NCI-H2196 (cell line): Measurements from ENCODE around the gene GOLGA7B.

Source experiments
- DNase-seq: peaks from one replicate; lab custom pipeline; 2025; ENCODE audit not compliant: unreplicated experiment; lab: John Stamatoyannopoulos, UW

GOLGA7B gene

DNA sequence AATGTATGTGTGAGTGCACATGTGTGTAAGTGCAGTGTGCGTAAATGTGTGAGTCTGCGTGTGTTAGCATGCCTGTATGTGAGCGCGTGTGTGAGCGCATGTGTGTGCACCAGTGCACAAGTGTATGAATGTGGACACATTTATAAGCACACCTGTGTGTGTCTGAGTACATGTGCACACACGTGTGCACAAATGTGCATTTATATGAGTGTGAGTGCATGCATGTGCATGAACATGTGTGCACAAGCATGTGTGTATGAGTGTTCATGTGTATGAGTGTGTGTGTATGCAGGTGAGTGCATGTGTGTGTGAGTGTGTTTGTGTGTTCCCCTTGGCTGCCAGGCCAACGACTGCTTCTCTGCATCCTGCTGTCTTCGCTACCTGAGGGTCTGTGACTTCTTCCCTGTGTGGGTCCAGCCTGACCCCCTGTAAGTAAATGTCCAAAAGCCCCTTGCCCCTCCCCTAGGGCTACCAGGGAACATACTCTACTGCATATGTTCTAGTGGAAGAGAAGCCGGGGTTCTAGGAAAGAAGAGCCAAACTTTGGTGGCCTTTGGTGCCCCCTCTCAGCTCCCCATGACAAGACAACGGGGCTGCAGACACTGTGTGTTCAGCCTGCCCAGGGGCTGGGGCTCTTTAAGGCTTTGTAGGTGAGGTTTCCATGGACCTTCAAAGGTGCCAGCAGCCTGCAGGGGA, 17.0 kb downstream of the GOLGA7B start:
- no peak for DNase-seq

DNA sequence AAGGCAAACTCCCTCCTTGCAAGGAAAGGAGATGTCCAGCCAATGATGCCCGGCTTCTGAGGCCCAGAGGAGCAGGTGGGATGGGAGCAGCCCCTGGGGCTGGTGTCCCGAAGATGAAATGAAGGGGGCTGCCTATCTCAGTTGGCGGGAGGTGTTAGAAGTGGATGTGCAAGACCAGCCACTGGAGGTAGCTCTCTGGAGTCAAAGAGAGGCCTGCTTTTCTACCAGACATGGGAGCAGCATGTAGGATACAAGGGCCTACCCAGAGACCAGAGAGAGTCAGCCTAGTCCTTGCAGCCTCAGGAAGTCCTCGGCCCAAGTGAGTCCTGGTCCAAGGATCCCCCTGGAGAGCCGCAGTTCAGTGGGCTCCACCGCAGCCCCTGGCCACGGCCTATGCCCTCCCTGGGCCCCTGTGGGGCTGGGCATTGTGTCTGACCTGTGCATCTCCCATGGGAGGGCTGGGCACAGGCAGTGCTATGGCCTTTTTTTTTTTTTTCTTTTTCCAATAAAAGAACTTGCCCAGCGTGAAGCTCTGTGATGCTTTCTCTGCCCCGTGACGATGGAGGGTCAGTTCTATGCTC, 17.7 kb downstream of the GOLGA7B start:
- no peak for DNase-seq

DNA sequence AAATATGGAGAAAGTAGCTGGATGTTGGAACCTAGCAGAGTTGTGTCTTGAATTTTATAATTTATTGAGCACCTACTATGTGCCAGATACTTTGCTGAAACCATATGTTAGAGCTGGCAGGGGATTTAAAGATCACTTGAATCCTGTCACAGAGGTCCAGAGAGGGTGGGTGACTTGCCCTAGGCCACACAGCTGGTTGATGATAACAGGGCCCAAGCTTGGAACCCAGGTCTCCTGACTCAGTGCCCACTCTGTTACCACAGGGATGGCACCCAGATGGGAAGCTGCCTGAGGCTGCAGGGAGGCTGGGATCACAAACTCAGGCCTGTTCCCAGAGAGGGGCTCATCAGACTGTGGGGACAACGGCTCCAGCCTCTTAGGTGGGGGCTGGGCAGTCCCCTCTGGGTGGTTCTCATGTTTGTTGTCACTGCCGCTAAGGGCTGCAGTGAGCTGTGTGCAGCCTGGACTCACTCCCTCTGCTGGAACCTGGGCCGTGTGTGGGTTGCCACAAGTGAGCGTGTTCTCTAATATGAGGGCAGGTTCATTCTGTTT, 18.6 kb downstream of the GOLGA7B start:
- DNase-seq: no peak

DNA sequence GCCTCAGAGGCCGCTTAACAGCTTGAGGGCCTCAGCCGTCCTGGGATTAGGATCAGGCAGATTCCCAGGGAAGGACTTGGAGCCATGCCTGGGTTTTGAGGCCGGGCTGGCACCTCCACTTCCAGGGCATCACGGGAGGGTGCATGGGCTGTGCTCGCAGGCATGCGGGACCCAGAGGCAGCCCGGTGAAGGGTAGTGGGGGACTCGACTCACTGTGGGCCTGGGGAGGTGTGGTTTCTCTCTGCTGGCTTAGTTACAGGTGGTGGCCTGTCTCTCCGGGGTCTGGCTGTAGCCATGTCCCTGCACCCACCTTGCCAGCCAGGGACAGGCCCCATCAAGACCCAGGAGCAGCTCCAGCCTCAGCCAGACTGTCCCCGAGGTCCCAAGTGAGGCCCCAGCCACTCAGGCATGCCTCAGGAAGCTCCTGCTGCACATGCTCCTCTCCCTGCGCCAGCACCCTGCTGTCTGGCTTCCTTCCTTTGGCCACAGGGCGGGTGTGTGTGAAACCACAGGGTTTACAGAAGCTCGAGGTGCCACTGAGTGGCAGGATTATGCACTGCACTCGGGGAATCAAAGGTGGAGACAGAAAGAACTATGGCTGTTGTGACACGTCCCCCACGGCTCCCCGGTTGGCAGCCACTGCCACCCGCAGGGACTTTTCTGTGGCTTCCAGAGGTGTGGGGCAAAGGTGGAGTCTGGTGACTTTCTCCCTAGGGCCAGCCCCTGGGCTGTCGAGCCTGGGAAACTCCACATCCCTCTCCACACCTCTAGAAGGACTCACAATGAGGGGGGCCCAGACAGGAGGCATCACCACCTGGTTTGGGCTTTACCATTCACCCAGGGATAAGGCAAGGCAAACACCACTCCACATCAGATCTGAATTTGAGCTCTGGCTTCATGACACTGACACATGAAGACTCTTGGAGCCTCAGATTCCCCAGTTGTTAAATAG, 19.7 kb downstream of the GOLGA7B start:
- DNase-seq: peak; percentile 71

DNA sequence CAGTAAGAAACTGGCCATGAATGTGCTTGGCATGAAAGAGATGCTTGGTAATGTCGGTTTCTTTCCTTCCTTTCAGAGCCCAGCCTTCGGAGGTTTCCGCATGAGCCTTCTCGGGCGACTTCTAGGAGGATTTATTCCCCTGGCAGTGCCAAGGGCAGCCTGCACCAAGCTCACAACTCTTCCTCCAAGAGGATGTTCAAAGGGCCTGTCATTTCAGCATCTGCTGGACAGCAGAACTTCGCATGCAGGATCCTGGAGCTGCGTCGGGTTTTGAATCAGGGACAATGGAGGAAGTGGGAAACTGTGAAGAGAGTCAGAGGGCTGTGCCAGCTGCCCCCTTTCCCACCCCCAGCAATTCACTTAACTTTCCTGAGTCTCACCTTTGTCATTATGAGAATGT, 21.3 kb downstream of the GOLGA7B start:
- DNase-seq: no peak

DNA sequence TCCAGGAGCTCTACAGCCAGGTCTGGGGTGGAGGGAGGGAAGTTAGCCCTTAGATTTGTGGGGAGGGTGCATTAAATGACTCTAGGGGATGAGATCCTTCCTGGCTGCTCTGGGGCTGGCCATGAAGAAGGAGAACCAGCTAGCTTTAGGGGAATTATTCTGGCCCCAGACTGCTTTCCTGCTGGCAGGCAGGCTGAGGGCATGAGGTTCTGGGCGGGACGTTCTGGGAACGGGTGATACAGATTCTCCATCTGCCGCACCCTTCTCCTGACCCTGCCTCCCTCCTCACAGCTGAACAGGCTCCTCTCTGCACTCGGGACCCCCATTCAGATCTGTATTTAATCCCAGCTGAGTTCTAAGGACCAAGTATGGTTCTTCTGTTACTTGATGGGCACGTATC, 23.9 kb downstream of the GOLGA7B start:
- DNase-seq: no peak

DNA sequence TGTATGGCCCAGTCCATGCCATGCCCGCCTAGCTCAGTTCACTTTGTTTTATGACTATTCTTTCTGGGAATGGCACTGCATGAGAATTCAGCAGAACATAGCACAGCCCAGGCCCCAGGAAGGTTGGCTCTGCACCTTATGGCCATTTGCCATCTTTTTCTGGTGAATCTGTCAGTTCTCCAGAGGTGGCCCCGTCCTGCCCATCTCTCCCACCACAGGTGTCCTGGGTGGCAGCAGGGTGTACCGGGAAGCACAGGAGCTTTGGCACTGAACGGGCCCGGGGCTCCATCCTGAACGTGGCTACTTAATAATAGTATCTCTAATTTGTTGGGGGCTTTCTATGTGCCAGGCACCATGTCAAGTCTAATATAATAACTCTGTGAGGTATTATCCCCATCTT, 24.7 kb downstream of the GOLGA7B start:
- DNase-seq: no peak

DNA sequence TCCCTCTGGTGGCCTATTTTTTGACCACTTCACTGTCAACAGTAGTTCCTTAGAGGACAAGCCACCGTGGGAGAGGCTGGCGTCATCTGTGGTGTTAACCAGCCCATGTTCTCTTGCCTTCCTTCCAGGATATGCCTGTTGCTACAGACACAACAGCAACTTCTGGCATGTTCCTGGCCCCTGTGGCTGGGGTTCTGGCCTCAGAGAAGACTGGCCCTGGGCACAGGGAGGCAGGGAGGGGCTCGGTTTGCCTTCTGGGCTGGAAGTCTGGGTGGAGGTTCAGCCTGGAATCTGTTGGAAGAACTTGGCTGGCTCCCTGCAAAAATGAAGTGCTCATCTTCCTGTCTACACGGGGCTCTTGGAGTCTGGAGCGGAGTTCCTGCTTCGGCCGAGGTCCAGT, 25.7 kb downstream of the GOLGA7B start:
- DNase-seq: no peak

DNA sequence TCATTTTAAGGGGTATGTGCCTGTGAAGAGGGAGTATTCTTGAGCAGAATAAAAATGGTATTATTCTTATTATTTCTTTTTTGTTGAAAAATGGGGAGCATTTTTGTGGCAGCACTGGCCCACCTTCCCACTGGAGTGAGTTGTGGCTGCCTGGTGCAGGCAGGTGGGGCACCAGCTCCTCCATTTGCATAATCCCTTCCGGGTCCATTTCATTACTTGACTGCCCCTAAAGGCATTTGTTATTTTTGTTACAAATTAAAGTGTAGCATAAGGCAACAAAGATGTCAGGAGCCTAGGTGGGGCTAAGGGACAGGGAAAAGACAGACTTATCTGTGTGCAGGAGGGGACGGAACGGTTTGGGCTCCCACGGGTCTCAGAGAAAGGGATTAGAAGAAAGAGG, 26.8 kb downstream of the GOLGA7B start:
- DNase-seq: no peak

DNA sequence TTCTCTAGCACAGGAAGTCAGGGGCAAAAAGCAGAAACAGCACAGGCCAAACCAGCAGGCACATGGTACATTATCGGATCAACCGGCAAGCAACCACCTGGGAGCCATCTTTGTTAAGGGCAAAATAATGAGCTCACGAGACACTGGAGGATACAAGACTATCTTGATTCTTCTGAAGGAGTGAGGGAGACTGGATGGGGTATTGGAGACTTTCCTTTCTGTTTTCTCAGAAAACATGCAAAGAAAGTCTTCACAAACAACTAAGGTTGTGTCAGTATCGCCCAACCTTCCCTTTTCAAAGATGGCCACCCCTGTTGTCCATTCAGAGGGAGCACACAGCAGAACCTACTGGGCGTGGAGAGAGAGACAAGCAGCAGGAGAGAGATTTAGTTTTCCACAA, 29.6 kb downstream of the GOLGA7B start:
- no peak for DNase-seq

DNA sequence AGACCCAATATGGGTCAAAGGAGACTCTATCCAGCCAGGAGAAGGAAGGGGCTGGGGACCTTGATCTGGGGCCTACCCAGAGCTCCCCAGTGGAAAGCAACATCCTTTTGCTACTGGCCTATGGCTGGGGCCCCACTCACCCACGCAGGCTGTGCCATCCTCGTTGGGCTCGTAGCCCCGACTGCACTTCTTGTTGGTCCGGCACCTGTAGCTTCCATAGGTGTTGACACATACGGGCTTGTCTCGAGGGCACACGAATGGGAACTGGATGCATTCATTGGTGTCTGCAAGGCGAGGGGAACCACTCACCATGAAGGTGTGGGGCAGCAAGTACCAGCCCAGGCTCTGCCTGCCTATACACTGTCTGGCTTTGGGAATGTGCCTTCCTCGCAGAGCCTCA, 30.5 kb downstream of the GOLGA7B start:
- DNase-seq: no peak

DNA sequence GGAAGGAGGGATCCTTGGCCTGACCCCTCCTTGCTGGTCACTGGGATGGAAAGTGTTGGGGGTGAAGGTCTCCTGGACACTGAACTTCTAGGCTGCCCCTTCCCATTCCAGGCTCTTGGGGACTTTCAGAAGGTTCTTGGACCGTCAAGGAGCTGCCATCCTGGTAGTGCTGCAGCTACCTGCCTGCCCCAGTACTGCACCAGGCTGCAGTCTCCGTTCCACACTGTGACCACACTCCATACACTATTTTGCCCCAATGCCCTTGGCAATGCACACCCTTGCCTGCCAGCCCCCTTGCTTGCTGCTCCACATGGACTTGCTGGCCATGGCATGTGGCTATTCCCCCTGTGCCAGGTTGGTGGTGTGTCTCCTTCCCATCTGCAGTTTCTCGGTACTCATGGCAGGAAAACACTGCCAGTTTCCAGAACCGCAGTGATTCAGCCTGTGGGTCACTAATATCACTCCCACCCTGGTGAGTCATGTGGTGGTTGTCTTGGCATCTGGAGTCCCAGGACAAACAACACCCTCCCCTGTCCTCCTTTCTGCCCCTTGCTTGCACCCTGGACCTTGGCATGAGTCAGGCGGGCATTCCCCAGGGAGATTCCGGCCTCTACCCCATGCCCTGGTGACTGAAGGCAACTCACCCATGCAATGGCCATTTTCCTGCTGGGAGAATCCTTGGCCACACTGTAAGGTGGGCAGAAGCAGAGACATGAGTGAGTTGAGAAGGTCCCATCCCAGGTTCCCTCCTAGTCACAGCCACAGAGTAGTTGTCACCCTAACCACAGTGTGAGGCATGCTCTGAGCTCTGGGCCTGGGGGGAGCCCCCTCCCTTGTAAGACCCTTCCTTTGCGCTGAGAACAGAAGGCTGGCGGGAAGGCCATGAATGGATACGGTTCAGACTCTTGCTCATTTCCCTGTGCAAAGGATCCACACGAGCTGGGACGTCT, 32.8 kb downstream of the GOLGA7B start:
- no peak for DNase-seq

DNA sequence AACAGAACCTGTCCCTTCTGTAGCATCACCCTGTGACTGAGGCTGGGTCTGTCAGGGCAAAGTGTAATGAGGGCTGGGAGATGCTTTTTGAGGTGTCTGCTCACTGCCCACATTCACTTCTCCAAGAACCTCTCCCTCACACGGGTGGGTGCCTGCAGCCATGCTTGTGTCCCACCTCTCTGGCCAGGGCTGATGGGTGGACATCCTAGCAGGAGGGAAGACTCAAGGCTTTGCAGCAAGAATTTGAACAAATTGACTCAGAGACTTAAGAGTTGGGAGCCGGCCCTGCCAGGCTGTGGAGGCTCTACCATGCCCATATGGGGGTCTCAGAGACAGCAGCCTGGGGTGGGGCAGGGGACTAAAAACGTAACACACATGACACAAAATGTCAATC, 33.4 kb downstream of the GOLGA7B start:
- no peak for DNase-seq

DNA sequence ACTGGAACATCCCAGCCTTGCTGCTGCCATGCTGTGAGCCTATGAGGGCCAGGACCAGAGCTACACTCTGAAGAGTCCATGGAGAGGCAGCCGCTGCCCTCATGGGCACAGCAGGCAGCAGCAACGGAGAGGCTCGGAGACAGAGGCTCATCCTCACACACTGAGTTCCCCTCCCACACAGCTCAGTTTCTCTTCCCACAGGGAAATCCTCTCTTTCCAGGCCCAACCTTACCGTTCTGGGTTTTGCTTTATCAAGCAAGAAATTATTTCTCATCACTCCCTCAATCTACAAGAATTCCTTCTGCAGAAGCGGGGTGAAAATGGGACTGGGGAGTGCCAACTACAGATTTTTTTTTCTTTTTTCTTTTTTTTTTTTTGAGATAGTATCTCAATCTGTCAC, 36.6 kb downstream of the GOLGA7B start:
- no peak for DNase-seq

DNA sequence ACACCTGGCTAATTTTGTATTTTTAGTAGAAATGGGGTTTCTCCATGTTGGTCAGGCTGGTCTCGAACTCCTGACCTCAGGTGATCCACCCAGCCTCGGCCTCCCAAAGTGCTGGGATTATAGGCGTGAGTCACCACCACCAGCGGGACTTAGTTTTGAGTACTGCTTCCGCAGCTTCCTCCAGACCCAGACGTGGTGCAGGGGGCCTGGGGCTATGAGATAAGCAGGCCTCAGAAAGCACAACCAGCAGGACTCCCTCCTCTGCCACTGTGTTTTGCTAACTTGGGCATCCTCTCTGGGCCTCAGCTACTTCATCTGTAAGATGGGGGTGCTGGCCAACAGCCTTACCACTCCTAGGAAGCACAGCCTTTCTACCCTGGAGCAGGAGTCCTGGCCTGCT, 37.8 kb downstream of the GOLGA7B start:
- DNase-seq: no peak

DNA sequence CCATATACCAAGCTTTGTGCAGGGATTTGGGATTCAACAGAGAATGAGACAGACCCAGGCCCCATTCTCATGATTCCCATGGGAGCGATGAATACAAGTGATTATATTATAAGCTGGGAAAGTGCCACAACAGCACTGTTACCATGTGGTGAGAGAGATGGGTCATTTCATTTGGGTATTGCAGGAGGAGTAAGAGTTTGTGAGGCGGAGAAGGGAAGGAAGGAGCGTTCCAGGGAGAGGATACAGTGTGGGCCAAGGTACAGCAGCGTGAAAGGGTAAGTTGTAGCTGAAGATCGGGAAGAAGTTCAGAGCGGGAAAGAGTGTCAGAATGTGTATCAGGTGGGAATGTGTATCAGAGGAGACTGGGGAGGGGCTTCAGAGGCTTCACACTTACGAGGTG, 38.5 kb downstream of the GOLGA7B start:
- DNase-seq: no peak

DNA sequence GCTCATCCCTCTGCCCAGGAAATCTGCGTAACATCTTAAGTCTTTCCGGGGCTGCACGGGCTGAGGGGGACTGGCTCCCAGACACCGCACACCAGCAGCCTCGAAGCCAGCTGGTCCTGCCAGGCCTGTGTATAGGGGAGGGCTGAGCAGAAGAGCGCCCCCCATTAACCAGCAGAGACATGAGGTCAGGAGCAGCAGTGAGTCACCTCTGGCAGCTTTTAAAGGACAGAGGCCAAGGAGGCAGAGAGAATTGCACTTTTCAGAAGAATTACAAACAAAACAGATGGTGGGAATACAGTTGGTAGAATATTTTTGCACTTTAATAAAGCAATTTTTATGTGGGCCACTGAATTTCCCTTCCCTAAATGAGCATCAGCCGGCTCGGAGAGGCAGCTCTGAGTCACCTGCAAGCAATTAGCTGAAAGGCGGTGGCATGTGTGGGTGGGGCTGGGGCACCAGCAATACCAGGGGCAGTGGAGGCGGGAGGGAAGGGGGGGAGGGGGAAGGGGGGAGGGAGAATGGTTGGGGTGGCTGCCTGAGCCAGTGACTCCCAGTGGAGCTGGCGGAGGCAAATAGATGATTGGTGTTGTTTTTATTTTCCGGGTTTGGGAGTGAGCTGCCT, 39.1 kb downstream of the GOLGA7B start:
- DNase-seq: no peak

DNA sequence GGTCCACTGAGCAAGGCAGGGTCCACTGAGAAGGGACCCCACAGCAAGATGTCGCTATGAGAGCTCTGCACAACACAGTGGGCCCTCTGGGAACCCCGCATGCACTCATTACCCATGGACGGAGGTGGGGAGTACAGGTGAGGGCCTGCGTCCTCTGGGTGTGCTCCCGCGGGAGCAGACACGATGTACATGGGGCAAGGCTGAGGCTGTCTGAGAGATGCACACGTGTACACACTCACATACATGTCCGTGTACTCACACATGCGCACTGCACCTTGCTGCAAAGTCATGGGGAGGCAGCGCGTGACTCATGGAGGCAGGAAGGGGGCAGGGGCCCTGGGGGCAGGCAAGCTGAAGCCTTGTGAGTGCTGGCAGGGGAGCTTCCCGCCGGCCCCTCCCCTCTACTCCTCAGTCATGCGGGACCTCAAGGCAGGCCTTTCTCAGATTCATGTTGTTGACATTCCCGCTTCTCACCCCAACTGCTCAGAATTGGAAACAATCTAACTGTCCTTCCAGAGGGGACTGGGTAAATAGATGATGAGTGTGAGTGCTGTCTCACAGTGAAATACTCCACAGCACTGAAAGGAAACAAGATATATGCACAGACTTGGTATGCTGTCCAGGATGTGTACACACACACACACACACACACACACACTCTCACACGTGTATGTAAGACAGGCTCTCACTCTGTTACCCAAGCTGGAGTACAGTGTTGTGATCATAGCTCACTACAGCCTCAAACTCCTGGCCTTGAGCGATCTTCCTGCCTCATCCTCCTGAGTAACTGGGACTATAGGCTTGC, 40.0 kb downstream of the GOLGA7B start:
- no peak for DNase-seq

DNA sequence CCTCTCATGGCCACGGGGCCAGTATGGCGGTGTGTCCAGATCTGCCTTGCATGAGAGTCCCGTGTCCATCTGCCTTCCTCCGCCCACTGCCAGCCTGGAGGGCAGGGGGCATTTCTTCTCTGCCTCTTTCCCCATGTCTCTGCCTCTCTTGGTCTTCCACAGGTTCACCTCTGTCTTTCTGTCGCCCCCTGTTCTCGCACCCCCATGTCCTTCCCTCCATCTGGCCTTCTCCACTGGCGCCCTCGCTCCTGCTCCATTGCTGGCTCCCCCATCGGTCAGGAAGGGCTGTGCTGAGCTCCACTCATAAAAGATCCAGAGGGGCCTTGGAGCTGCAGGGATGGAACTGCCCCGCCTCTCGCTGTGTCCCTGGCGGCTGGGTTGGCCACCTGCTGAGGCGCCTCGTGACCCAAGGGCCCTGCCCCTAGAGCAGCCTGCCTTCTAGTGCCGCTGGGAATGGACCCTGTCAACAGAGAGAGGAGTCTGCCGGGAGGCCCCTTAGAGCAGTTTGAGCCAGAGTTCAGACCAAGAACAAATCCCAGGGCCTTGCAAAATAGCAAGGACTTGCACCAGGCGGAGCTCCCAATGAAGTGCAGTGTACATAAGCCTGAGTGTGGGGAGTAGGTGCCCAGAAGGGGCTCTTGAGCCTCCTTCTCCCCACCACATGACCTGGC, 42.0 kb downstream of the GOLGA7B start:
- DNase-seq: no peak
